Adrenal gland (tissue), 12 donors: ENCODE data around the gene FOXP2. TPM values are rescaled to one million over a fixed set of nuclear protein-coding genes. Genes with fewer than 3 reads are reported as not detected.

Experiments used
- DNase-seq, 7 donors: peaks; one replicate each; pipeline ENCODE4 v3.0.0-alpha.2; 2019 to 2020
- H3K27ac ChIP-seq, 5 donors: fragments of 200-600 bp; sonication (generic) in 4 of 5; 1 replicate in 3 of 5; 2 replicates in 2 of 5; pipeline versions ENCODE4 v1.5.1 to v1.8.0; 2016 to 2020; ENCODE audit warnings: mild to moderate bottlenecking in 1 of 5
- H3K27me3 ChIP-seq: fragments of 200-600 bp; 2 replicates; pipeline ENCODE4 v1.8.0; 2021
- H3K36me3 ChIP-seq, 2 donors: fragments of 200-600 bp; replicated peaks in 1 of 2; 1 replicate in 1 of 2; 2 replicates in 1 of 2; pipeline versions ENCODE4 v1.5.1 to v1.8.0; 2018 to 2022
- H3K4me1 ChIP-seq, 2 donors: fragments of 200-600 bp; replicated peaks in 1 of 2; 1 replicate in 1 of 2; 2 replicates in 1 of 2; pipeline versions ENCODE4 v1.5.1 to v1.8.0; 2018 to 2021
- H3K4me3 ChIP-seq, 4 donors: fragments of 200-600 bp; sonication (generic) in 3 of 4; one replicate each; pipeline ENCODE4 v1.5.1; 2016 to 2018
- H3K9me3 ChIP-seq, 3 donors: fragments of 200-600 bp; sonication (generic) in 1 of 3; replicated peaks in 1 of 3; 1 replicate in 2 of 3; 2 replicates in 1 of 3; pipeline versions ENCODE4 v1.5.1 to v1.8.0; 2016 to 2021
- CTCF ChIP-seq, 6 experiments: fragments of 450-650 bp in 4 of 6; fragments of 200-600 bp in 2 of 6; sonication (generic) in 1 of 6; IDR thresholded peaks; 1 replicate in 5 of 6; 2 replicates in 1 of 6; pipeline versions ENCODE4 v1.5.1 to v1.8.0; 2016 to 2021; ENCODE audit warnings: antibody characterized with exemption in 6 of 6, mild to moderate bottlenecking in 2 of 6, moderate library complexity in 1 of 6
- POLR2A ChIP-seq, 2 donors: fragments of 450-650 bp; IDR thresholded peaks; one replicate each; pipeline ENCODE4 v1.6.1; 2017; ENCODE audit warnings: antibody characterized with exemption in 2 of 2, mild to moderate bottlenecking in 2 of 2, moderate library complexity in 1 of 2
- WGBS, 4 donors: extraction: QIAGEN DNeasy Blood & Tissue Kit in 2 of 4; methylation state at CpG; one replicate each; pipeline versions ENCODE4 v1.1.5 to v1.1.7; 2013 to 2017; 5-methylcytosine and 5-hydroxymethylcytosine counted together
- intact Hi-C, 2 donors: fragments of 100-400 bp; cut with DNase I; formaldehyde crosslinking; loops; one replicate each; pipeline versions ENCODE4 v1.14.1 to v1.15.0; 2022 to 2023
- polyA plus RNA-seq, 3 donors: library from polyadenylated mRNA; stranded (reverse); fragments of 200-250 nt in 2 of 3; fragments of 350-450 nt in 1 of 3; fragmentation: Illumina TruSeq in 1 of 3; extraction: RNeasy Lipid Tissue Mini Kit (QIAGEN cat#74804) in 1 of 3; gene quantifications; one replicate each; pipeline ENCODE4 v1.2.3, GENCODE V29; 2013 to 2014
- total RNA-seq, 9 donors: library from RNA; depleted of rRNA in 4 of 9; stranded (reverse); fragments of >200 nt in 4 of 9; fragments of 120-200 nt in 1 of 9; fragmentation: NEBNext Ultra II Directional in 1 of 9; extraction: Animal tissue kit (Norgen Biotek cat#: 25700) in 1 of 9; gene quantifications; one replicate each; pipeline versions ENCODE4 v1.1.0 to v1.2.4, GENCODE V29; 2013 to 2023
- donor health status: healthy with polysubstance abuse.
- donor health status: Bipolar disorder and iron deficiency.
- donor health status: DM: yes; HTN: yes; CAD: no.
- donor health status: DM: no; HTN: no; CAD: no.
- donor health status: DM: no; HTN: no; CAD: no.
- donor health status: DM: yes; HTN: yes; CAD: no.

Gene FOXP2
- total and polyA plus RNA-seq, 12 donors: 1.1 to 14.5 (median 2.7) TPM

- H3K27ac ChIP-seq: no peak overlapping the region
- TF ChIP-seq POLR2A (IDR thresholded peaks at IDR 0.05): no peak
- no peak for TF ChIP-seq CTCF (IDR thresholded peaks at IDR 0.05)
- no peaks in the 10 kb centered on the region for H3K36me3 ChIP-seq
- H3K27me3 ChIP-seq: no peaks in the 10 kb centered on the region
- no peak for DNase-seq
- no peaks in the 10 kb centered on the region for H3K4me1 ChIP-seq
- intact Hi-C loops: no loop called here
- H3K9me3 ChIP-seq: no peaks in the 10 kb centered on the region
- H3K4me3 ChIP-seq: no peak overlapping the region
Measured at GRCh38 chr7:114647518-114647917, 232.9 kb downstream of the FOXP2 start.

GRCh38 chr7:114648117-114648516 lies 233.5 kb downstream of the FOXP2 start:
- TF ChIP-seq CTCF (IDR thresholded peaks at IDR 0.05) (no peak), POLR2A (IDR thresholded peaks at IDR 0.05) (no peak)
- no peaks in the 10 kb centered on the region for H3K27me3 ChIP-seq
- intact Hi-C loops: no loop called here
- no peaks in the 10 kb centered on the region for H3K9me3 ChIP-seq
- H3K27ac ChIP-seq: no peak overlapping the region
- H3K36me3 ChIP-seq: no peaks in the 10 kb centered on the region
- no peaks in the 10 kb centered on the region for H3K4me1 ChIP-seq
- no peak for DNase-seq
- H3K4me3 ChIP-seq: no peak overlapping the region

- TF ChIP-seq CTCF (IDR thresholded peaks at IDR 0.05): no peak
- H3K36me3 ChIP-seq: no peaks in the 10 kb centered on the region
- H3K4me1 ChIP-seq: no peaks in the 10 kb centered on the region
- H3K9me3 ChIP-seq: no peaks in the 10 kb centered on the region
- intact Hi-C loops: no loop called here
- H3K27me3 ChIP-seq: no peaks in the 10 kb centered on the region
- DNase-seq: no peak
- H3K27ac ChIP-seq: no peak overlapping the region
- no peak overlapping the region for H3K4me3 ChIP-seq
- 81 to 94% (median 88%) methylated on average over 4 of the region's 4 CpGs for WGBS, 4 donors
Measured at GRCh38 chr7:114648680-114649079, 234.1 kb downstream of the FOXP2 start.

- TF ChIP-seq CTCF (IDR thresholded peaks at IDR 0.05): no peak
- no peak for TF ChIP-seq POLR2A (IDR thresholded peaks at IDR 0.05)
- no peak overlapping the region for H3K27ac ChIP-seq
- no peaks in the 10 kb centered on the region for H3K4me1 ChIP-seq
- no peaks in the 10 kb centered on the region for H3K27me3 ChIP-seq
- WGBS, 4 donors: 82 to 89% (median 86%) methylated on average over 3 of the region's 3 CpGs
- DNase-seq: no peak
- H3K9me3 ChIP-seq: no peaks in the 10 kb centered on the region
- no peaks in the 10 kb centered on the region for H3K36me3 ChIP-seq
- no peak overlapping the region for H3K4me3 ChIP-seq
- intact Hi-C loops: no loop called here
Measured at GRCh38 chr7:114649689-114650088, 235.1 kb downstream of the FOXP2 start.
